Measurements from ENCODE around the gene PXDN. TPM values are rescaled to one million over a fixed set of nuclear protein-coding genes. Genes with fewer than 3 reads are reported as not detected.

Gene PXDN
- total RNA-seq, 2 donors from 2014 or later = 29.5 to 40.8 TPM

DNA sequence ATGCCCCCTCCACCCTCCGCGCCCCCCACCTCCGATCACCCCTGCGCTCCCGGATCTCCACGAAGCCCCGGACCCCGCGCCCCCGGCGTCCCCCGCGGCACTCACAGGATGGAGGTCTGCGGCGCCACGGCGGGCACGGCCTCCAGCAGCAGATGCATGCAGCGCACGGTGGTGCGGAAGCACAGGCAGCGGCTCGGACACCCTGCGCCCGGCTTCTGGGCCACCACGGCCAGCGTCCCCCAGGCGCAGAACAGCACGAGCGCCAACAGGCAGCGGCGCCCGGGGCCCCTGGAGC, 217 bp downstream of the PXDN start:
- Histone ChIP-seq H3K27ac (peak overlapping the region; percentile 91 to 92), H3K9me3 (no peaks in the 10 kb centered on the region), H3K4me1 (replicated peaks) (no peaks in the 10 kb centered on the region), H3K27me3 (replicated peaks; ENCODE audit: insufficient read depth) (no peaks in the 10 kb centered on the region), H3K4me3 (peak overlapping the region; percentile 55 to 68), H3K36me3 (no peaks in the 10 kb centered on the region)
- no peak for DNase-seq (ENCODE audit: low spot score)
- TF ChIP-seq POLR2AphosphoS5 (IDR thresholded peaks at IDR 0.05) (no peak), POLR2A (IDR thresholded peaks at IDR 0.05) (no peak)
- TF ChIP-seq, protein P1, sequence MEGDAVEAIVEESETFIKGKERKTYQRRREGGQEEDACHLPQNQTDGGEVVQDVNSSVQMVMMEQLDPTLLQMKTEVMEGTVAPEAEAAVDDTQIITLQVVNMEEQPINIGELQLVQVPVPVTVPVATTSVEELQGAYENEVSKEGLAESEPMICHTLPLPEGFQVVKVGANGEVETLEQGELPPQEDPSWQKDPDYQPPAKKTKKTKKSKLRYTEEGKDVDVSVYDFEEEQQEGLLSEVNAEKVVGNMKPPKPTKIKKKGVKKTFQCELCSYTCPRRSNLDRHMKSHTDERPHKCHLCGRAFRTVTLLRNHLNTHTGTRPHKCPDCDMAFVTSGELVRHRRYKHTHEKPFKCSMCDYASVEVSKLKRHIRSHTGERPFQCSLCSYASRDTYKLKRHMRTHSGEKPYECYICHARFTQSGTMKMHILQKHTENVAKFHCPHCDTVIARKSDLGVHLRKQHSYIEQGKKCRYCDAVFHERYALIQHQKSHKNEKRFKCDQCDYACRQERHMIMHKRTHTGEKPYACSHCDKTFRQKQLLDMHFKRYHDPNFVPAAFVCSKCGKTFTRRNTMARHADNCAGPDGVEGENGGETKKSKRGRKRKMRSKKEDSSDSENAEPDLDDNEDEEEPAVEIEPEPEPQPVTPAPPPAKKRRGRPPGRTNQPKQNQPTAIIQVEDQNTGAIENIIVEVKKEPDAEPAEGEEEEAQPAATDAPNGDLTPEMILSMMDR (IDR thresholded peaks at IDR 0.05) = no peak
- intact Hi-C loops (cut with DNase I) = loop anchor here (5.0 to 10.0 kb wide), 3 partner anchors 92 to 1069 kb away; partner anchors contain the start of gene TMEM18
- WGBS = under 1% methylated on average over 30 of the region's 33 CpGs

DNA sequence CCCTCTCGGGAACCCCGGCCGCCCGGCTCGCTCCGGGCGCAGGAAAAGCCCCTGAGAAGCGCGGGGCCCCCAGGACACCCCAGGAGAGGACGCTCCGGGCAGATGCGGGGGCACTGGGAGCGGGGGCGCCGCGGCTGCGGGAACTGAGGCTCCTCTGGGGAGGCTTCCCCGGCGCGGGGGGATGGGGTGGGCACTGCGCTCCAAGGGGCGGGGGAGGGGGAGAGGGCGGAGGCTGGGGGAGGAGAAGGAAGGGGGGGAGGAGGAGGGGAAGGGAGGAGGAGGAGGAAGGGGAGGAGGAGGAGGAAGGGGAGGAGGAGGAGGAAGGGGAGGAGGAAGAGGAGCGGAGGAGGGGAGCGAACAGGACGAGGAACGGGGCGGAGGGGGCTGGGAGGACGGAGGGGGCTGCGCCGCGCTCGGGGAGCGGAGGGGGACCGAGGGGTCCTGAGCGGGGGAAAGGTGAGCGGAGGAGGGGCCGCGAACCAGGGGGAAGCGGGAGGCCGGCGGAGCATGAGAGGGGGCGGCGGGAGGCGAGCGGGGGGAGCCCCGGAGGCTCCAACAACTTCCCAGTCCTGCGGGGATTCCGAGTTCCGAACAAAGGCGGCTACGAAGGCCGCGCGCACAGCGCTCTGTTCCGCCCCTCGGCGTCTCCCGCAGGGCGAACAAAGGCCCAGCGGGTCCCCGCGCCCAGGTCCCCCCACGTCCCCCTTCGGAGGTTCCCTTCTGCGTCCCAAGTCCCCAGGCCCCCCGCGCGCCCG, 742 bp downstream of the PXDN start:
- no peaks in the 10 kb centered on the region for H3K27me3 ChIP-seq (replicated peaks; ENCODE audit: insufficient read depth)

DNA sequence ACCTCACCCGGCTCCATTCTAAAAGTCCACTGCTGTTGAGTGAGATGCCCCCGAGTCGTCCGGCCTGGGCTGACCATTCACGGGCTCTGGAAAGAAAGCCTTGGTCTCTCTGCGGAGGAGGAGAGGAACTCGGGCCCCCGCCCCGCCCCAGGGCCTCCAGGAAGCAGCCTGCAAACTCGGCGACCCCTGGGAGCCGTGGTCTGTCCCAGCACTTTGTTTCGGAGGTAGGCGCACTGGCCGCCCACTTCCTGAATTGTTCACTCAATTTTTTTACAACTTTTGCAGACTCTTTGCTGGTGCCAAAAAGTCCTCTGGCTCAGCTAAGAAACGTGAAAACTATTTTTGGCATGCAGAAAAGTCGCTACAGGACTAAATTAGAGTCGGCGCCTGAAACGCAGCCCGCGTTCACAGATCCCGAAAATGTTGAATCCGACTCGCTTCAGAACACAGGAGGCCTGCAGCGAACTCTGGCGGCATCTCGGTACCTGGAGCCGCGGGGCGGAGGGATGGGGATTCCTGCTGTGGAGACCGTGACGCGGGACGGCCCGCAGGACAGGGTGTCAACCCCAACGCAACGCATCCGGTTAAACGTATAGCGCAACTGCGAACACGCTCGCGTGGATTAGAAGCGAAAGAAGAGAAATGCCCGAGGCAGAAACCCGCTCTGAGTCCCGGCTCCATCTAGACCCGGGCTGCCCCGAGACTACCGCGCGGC, 1.5 kb downstream of the PXDN start:
- peak; percentile 85 for DNase-seq (ENCODE audit: low spot score)
- H3K4me1 ChIP-seq (replicated peaks) = no peaks in the 10 kb centered on the region
- 4% methylated on average over 54 of the region's 54 CpGs for WGBS
- TF ChIP-seq, protein P1 (IDR thresholded peaks at IDR 0.05) = peak; percentile 33 to 86 (median 68)
- TF ChIP-seq POLR2A (IDR thresholded peaks at IDR 0.05) (no peak), POLR2AphosphoS5 (IDR thresholded peaks at IDR 0.05) (peak; percentile 67)
- H3K36me3 ChIP-seq = no peaks in the 10 kb centered on the region
- H3K9me3 ChIP-seq = no peaks in the 10 kb centered on the region
- intact Hi-C loops (cut with DNase I) = loop anchor here (1.0 to 10.0 kb wide), 6 partner anchors 66 to 1068 kb away; partner anchors contain the start of gene TMEM18
- peak overlapping the region; percentile 55 to 68 for H3K4me3 ChIP-seq
- peak overlapping the region; percentile 91 to 92 for H3K27ac ChIP-seq
- no peaks in the 10 kb centered on the region for H3K27me3 ChIP-seq (replicated peaks; ENCODE audit: insufficient read depth)

More for the DNA sequence above, 742 bp downstream of the PXDN start:
- Histone ChIP-seq H3K9me3 (no peaks in the 10 kb centered on the region), H3K4me1 (replicated peaks) (no peaks in the 10 kb centered on the region), H3K27ac (peak overlapping the region; percentile 91 to 92), H3K4me3 (peak overlapping the region; percentile 55 to 68), H3K36me3 (no peaks in the 10 kb centered on the region)
- WGBS = 1% methylated on average over 52 of the region's 71 CpGs
- DNase-seq (ENCODE audit: low spot score) = no peak
- no peak for TF ChIP-seq POLR2A (IDR thresholded peaks at IDR 0.05)
- no peak for TF ChIP-seq POLR2AphosphoS5 (IDR thresholded peaks at IDR 0.05)
- TF ChIP-seq, protein P1 (IDR thresholded peaks at IDR 0.05) = no peak
- intact Hi-C loops (cut with DNase I) = loop anchor here (1.0 to 10.0 kb wide), 6 partner anchors 67 to 1069 kb away; partner anchors contain the start of gene TMEM18

DNA sequence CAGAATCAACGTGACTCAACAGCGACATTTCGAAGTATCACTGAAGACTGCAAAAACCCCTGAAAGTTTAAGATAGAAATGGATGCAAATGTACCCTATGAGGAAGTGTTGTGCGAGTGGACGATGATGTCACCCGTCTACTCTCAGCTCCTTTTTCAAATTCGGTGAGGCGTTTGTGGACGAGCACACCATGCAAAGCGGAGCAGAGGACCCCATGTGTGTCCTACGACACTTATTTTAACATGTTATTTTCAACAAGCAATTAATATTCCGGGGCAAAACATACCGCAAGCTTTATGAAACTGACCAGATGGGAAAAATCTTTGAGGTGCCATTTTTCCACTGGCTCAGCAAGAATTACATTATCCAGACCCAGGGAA, 2.0 kb downstream of the PXDN start:
- WGBS = 78% methylated on average over 13 of the region's 13 CpGs
- peak overlapping the region; percentile 91 to 92 for H3K27ac ChIP-seq
- DNase-seq (ENCODE audit: low spot score) = no peak
- no peaks in the 10 kb centered on the region for H3K4me1 ChIP-seq (replicated peaks)
- TF ChIP-seq POLR2A (IDR thresholded peaks at IDR 0.05) (no peak), POLR2AphosphoS5 (IDR thresholded peaks at IDR 0.05) (no peak)
- TF ChIP-seq, protein P1 (IDR thresholded peaks at IDR 0.05) = no peak
- H3K9me3 ChIP-seq = no peaks in the 10 kb centered on the region
- peak overlapping the region in 1 of 2 donors; percentile 68 for H3K4me3 ChIP-seq
- intact Hi-C loops (cut with DNase I) = loop anchor here (2.0 to 10.0 kb wide), 5 partner anchors 65 to 1067 kb away; partner anchors contain the start of gene TMEM18
- H3K36me3 ChIP-seq = no peaks in the 10 kb centered on the region
- H3K27me3 ChIP-seq (replicated peaks; ENCODE audit: insufficient read depth) = no peaks in the 10 kb centered on the region
